ENCODE results near the gene STARD13.

DNA sequence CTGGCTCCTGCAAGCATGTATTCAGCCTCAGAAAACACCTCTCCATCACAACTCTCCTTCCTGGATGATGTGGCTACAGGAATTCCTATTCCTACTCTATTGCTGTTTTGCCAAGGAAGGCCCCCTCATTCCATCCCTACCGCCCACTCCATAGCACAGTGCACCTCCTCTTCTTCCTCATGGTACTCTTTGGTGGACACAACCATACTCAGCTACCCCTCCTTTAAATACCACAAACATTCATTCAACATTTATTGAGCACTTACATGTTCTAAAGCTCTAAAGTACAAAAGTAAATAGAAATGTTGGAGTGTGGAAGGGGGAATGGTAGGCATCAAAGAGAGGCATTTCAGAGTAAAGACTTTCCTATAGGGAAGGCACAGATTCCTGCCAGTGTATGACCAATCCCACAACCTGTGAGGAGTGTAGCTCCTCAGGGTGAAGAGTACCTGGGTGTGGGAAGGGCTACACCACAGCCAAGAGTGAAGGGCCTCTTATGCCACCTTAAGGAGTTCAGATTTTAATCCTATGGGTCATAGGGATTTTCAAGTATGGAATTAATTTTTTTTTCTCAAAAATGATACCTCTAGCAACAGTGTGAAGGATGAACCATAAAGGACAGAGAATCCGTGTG, 42.5 kb downstream of the STARD13 start:
- TF ChIP-seq, protein P1, sequence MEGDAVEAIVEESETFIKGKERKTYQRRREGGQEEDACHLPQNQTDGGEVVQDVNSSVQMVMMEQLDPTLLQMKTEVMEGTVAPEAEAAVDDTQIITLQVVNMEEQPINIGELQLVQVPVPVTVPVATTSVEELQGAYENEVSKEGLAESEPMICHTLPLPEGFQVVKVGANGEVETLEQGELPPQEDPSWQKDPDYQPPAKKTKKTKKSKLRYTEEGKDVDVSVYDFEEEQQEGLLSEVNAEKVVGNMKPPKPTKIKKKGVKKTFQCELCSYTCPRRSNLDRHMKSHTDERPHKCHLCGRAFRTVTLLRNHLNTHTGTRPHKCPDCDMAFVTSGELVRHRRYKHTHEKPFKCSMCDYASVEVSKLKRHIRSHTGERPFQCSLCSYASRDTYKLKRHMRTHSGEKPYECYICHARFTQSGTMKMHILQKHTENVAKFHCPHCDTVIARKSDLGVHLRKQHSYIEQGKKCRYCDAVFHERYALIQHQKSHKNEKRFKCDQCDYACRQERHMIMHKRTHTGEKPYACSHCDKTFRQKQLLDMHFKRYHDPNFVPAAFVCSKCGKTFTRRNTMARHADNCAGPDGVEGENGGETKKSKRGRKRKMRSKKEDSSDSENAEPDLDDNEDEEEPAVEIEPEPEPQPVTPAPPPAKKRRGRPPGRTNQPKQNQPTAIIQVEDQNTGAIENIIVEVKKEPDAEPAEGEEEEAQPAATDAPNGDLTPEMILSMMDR (IDR thresholded peaks at IDR 0.05): no peak
- no peak for TF ChIP-seq POLR2A (IDR thresholded peaks at IDR 0.05)
